HG03064 (cell line): ENCODE results near the gene WFDC10B.
"Not testable (repeated sequence)": the region's sequence is repeated elsewhere in the genome, so short reads cannot be mapped to it uniquely, and the experiment has no call there.

Experiments
- ATAC-seq: cut with Tn5 transposase; IDR thresholded peaks from one replicate; pipeline ENCODE4 v1.9.1; 2021; ENCODE audit warnings: low read depth; ENCODE audit not compliant: unreplicated experiment

Gene WFDC10B

DNA sequence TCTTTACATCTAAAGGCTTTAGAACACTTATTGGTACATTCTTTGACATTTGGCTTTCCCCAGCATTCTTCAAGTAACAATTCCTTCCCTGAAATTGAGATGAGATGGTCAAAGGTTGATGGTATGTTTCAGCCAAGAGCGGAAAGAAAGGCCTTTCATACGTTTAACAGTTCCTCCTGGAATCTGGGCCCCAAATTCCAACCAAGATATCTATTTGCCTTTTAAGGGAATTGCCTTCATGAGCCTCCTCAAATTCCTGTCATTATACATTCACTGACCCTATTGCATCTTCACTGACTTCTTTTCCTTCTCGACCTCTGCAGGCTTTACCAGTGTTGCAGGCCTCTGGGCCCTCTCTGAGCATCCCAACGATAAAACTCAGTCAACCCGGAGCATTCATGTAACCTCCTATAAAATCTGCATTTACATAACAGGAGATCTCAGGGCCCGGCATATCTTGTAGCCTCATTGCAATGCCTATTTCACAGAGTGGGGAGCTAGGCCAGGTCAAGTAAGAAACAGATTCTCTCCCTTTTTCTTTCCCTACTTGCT lies 55.4 kb downstream of the WFDC10B start:
- no peak for ATAC-seq

DNA sequence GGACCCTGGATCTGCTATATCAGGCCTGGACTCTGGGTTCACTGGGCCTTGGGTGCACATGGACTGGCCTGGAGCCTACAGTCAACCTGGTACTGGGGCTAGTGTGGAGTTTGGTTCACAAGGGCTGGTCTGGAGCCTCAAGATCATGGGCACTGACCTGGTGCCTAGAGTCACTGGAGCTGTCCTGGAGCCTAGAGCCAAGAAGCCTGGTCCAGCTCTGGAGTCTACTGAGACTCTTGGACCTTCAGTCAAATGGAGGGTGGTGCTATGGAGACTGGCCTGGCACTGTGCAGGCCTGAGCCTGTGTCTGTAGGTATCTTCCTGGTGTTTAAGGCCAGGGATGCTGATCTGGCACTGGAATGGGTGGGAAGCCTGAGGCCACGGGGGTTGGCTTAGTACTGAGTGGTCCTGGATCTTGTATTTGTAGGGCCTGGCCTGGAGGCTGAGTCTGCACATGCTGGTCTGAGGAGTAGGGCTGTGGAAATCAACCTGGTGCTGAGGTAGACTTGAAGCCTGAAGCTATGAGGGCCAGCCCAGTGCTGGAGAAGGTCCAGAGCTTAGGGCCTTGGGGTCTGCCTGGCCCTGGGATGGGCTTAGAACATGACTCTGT lies 57.3 kb downstream of the WFDC10B start:
- no peak for ATAC-seq

DNA sequence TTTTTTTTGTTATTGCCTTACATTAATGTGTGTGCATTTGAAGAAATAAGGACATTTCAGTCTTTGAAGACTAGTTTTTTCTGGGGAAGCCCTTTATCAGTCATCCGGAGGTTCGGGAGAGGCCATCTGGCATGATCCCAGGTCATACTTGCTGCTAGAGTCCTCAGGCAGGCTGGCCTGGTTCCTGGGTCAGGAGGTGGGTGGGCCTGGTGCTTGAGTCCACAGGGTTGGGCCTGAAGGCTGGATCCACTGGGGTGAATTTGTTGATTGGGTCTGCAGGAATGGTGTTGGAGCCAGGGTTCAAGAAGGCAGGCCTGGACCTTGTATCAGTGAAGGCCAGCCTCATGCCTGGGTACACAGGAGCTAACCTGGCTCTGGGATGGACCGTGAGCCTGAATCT lies 57.9 kb downstream of the WFDC10B start:
- no peak for ATAC-seq

DNA sequence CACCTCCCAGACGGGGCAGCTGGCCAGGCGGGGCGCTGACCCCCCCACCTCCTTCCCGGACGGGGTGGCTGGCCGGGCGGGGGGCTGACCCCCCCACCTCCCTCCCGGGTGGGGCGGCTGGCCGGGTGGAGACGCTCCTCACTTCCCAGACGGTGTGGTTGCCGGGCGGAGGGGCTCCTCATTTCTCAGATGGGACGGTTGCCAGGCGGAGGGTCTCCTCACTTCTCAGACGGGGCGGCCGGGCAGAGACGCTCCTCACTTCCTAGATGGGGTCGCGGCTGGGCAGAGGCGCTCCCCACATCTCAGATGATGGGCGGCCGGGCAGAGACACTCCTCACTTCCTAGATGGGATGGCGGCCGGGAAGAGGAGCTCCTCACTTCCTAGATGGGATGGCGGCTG lies 59.0 kb downstream of the WFDC10B start:
- not testable (repeated sequence) for ATAC-seq

DNA sequence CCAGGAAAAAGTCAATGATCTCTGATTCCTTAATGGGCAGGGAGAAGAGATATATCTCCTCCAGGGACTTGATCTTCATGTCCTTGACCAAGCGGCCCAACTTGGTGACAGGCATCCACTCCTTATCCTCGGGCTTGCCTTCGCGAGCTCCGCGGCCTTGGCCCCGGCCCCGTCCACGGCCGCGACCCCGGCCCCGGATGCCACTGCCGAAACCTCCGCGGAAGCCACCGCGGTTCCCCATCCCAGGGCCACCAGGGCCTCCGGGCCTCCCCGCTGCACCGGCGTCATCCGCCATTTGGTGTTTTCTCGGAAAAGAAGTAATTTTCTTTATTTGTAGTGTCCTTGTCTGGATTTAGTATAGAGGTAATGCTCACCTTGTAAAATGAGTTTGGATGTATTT lies 63.7 kb downstream of the WFDC10B start:
- ATAC-seq = not testable (repeated sequence)

DNA sequence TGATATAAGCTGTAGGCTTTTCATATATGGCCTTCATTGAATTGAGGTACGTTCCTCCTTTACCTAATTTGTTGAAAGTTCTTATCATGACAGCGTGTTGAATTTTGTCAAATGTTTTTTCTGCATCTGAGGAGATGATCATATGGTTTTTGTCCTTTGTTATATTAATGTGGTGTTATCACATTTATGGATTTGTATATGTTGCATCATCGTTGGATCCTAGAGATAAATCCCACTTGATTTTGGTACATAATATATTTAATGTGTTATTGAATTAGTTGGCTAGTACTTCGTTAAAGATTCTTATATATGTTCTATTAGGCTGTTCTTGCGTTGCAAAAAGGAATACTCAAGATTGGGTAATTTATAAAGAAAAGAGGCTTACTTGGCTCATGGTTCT lies 65.1 kb downstream of the WFDC10B start:
- no peak for ATAC-seq

DNA sequence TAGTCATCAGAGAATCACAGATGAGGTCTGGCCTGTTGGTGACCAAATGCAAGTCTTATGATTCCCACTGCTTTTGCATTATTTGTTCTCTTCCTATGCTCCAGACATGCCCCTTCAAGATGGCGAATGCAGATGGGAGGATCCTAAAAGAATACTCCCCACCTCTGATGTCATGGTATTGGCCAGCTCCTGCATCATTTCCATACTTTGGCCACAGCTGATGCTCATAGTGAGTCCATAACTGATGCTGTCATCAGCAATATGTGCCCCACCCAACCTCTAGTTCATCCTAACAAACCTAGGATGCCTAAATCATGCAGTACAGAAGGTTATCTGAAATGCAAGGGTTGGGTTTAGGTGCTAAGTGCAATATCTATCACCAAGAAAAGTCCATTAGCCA lies 68.3 kb downstream of the WFDC10B start:
- no peak for ATAC-seq
